ENCODE results near the gene C1orf216. TPM values are rescaled to one million over a fixed set of nuclear protein-coding genes. Genes with fewer than 3 reads are reported as not detected.

The C1orf216 gene
- total RNA-seq, 1 donor, result 19.9 TPM

DNA sequence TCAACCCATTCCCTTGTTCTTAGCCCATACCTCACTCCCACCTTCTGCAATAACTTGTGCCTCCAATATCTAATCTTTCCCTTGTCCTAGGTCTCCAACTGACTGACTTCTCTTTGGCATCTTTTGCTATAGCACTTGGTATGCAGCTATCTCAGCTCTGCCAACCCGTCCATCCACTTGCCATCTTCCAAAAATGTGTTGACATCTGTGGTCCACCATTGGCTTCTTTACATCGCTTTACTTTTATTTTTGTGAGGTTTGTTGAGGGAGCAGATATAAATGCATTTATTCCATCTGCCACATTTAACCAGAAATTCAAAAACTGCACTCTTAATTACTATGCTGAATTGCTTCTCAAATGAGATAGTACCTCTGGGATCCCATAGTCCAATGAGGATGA, 52.5 kb downstream of the C1orf216 start:
- TF ChIP-seq, protein P1, sequence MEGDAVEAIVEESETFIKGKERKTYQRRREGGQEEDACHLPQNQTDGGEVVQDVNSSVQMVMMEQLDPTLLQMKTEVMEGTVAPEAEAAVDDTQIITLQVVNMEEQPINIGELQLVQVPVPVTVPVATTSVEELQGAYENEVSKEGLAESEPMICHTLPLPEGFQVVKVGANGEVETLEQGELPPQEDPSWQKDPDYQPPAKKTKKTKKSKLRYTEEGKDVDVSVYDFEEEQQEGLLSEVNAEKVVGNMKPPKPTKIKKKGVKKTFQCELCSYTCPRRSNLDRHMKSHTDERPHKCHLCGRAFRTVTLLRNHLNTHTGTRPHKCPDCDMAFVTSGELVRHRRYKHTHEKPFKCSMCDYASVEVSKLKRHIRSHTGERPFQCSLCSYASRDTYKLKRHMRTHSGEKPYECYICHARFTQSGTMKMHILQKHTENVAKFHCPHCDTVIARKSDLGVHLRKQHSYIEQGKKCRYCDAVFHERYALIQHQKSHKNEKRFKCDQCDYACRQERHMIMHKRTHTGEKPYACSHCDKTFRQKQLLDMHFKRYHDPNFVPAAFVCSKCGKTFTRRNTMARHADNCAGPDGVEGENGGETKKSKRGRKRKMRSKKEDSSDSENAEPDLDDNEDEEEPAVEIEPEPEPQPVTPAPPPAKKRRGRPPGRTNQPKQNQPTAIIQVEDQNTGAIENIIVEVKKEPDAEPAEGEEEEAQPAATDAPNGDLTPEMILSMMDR (IDR thresholded peaks at IDR 0.05; ENCODE audit: insufficient read depth, low read depth, low read length), result no peak
- DNase-seq (ENCODE audit: low read depth), result no peak
- H3K4me3 ChIP-seq (ENCODE audit: low read depth, low read length), result no peak overlapping the region

Other genes starting within 250 kb of the C1orf216 start
- gene KIAA0319L, start 161.5 kb downstream of the C1orf216 start, total RNA-seq, result 45.1 and 63.0 TPM in 2 replicates
- gene NCDN, start 161.1 kb downstream of the C1orf216 start, total RNA-seq, result 21.6 and 27.4 TPM in 2 replicates
- gene TFAP2E, start 145.6 kb downstream of the C1orf216 start, total RNA-seq, result under 0.01 and 0.32 TPM in 2 replicates
- 20.6 and 21.2 TPM in 2 replicates for gene PSMB2, start 77.4 kb downstream of the C1orf216 start, total RNA-seq
- gene CLSPN, start 51.1 kb upstream of the C1orf216 start, total RNA-seq, result 10.4 and 10.6 TPM in 2 replicates
- 13.8 and 16.1 TPM in 2 replicates for gene AGO4, start 89.1 kb upstream of the C1orf216 start, total RNA-seq
- 16.4 TPM in 2 replicates for gene AGO1, start 164.3 kb upstream of the C1orf216 start, total RNA-seq
- 12.9 and 16.8 TPM in 2 replicates for gene AGO3, start 212.2 kb upstream of the C1orf216 start, total RNA-seq